Measurements from ENCODE around the gene GPR137. TPM values are rescaled to one million over a fixed set of nuclear protein-coding genes. Genes with fewer than 3 reads are reported as not detected.
A peak's percentile ranks its signal among the peaks of the same experiment; 100 is the strongest.

GPR137 gene
- total and polyA plus RNA-seq, 7 donors: 12.2 to 35.0 (median 17.4) TPM

DNA sequence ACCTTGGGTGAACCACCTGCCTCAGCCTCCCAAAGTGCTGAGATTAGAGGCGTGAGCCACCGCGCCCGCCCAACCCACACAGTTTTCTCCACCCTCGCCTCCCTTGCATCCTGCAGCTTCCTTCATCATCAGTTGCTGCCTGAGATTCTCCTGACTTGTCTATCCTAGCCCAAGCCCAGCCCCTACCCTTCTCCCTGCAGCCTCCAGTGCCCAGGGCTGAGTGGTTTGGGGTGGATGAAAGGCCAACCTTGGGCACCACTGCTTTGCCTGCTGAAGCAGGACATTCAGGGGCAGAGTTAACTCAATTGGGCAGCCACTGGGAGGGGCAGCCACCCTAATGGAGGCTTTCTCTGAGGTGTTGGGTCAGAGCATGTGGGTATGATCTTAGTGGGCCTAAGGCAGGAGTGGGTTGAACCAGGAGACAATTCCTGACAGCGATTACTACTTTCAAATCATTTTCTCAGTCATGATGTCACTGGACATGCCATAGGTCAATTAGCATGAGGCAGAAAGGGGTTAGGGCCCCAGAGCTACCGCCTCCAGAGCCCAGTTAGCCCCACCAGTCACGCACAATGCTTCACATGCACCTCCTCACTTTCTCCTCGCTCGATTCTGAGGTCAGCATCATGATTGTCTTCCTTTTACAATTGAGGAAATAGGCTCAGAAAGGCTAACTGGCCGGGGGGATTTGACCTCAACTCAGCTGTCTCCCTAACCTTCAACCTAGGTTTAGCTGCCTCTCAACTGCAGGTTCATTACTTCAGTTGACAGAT lies 45.8 kb upstream of the GPR137 start:
- Histone ChIP-seq H3K27ac (peak overlapping the region; percentile 93 to 99 (median 98)), H3K36me3 (peaks cover 0 to 40% (median 5%) of the 10 kb centered on the region in 4 donors), H3K27me3 (no peaks in the 10 kb centered on the region), H3K9me3 (no peaks in the 10 kb centered on the region), H3K4me1 (peaks cover 0 to 53% (median 38%) of the 10 kb centered on the region in 4 donors), H3K4me3 (peak overlapping the region; percentile 62 to 97 (median 89))
- intact Hi-C loops (cut with DNase I): no loop called here
- DNase-seq: no peak
- 48 to 64% methylated on average over 11 of the region's 11 CpGs for WGBS, 2 donors
- TF ChIP-seq EP300 (IDR thresholded peaks at IDR 0.05) (no peak), POLR2A (IDR thresholded peaks at IDR 0.05) (no peak)

DNA sequence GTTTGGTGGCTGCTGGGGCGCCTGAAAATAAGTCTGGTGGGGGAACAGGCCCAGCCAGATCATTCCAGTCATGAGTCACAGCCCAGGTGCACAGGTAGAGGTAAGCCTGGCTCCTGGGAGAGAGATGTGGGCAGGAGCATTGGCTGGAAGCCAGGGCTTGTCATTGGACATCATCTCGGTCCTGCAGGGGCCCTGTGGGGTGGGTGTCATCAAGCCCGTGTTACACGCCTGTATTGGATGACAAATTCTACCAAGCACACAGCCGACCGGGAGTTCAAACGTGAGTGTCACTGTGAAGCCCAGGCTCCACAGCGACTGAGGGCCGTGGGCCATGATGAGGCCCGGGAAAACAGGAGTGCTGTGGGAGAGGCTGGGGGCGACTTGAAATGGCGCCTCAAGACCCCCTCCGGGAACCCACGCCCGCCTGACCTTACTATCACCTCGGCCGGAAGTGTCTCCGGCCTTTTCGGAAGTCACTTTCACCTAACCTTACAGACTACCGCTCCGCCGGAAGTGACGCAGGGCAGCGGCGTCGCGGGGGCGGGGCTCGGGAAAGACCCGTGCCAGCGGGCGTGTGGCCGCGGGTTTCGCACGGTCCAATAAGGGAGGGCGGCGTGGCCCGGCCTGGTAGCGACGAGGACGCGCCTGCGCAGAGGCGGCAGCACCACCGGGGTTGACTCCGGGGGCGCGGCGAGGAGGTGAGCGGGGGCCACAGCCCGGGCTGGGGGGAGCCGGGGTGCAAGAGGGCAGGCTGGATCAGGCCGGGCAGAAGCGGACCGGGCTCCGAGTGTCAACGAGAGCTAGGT lies 45.0 kb upstream of the GPR137 start, which contains the start of gene FKBP2:
TSS of gene FKBP2 (plus strand) at position 661 of the 806 bp plus-strand sequence. CDS start 1,293 bp downstream, outside the sequence.
- H3K36me3 ChIP-seq: peaks cover 0 to 40% (median 5%) of the 10 kb centered on the region in 4 donors
- no peaks in the 10 kb centered on the region for H3K27me3 ChIP-seq
- intact Hi-C loops (cut with DNase I): no loop called here
- TF ChIP-seq, protein P1, sequence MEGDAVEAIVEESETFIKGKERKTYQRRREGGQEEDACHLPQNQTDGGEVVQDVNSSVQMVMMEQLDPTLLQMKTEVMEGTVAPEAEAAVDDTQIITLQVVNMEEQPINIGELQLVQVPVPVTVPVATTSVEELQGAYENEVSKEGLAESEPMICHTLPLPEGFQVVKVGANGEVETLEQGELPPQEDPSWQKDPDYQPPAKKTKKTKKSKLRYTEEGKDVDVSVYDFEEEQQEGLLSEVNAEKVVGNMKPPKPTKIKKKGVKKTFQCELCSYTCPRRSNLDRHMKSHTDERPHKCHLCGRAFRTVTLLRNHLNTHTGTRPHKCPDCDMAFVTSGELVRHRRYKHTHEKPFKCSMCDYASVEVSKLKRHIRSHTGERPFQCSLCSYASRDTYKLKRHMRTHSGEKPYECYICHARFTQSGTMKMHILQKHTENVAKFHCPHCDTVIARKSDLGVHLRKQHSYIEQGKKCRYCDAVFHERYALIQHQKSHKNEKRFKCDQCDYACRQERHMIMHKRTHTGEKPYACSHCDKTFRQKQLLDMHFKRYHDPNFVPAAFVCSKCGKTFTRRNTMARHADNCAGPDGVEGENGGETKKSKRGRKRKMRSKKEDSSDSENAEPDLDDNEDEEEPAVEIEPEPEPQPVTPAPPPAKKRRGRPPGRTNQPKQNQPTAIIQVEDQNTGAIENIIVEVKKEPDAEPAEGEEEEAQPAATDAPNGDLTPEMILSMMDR (IDR thresholded peaks at IDR 0.05): no peak
- TF ChIP-seq EP300 (IDR thresholded peaks at IDR 0.05) (peak in 2 of 4 donors; percentile 33 to 79), POLR2AphosphoS5 (IDR thresholded peaks at IDR 0.05) (peak; percentile 95 to 98 (median 97)), POLR2A (IDR thresholded peaks at IDR 0.05) (peak; percentile 78 to 87)
- H3K4me3 ChIP-seq: peak within 1 kb of the TSS; percentile 85 to 97 (median 94)
- DNase-seq: peak; percentile 99
- H3K9me3 ChIP-seq: no peaks in the 10 kb centered on the region
- H3K27ac ChIP-seq: peak within 1 kb of the TSS; percentile 93 to 99 (median 98)
- peaks cover 0 to 53% (median 39%) of the 10 kb centered on the region in 4 donors for H3K4me1 ChIP-seq
- 1% methylated on average over 58 of the region's 58 CpGs for WGBS, 2 donors

DNA sequence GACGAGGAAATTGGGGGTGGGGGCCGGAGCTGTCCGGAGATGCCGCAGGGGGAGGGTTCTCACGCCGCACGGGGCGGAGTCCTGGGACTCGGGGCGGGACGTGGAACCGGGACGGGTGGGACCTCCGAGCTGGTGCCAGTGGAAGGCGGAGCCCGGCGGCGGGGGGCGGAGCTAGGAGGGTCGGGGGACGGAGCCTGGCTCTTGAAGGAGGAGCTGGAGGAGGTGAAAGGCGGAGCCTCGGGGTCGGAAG lies 44.5 kb upstream of the GPR137 start:
- intact Hi-C loops (cut with DNase I): no loop called here
- Histone ChIP-seq H3K27me3 (no peaks in the 10 kb centered on the region), H3K4me1 (peaks cover 0 to 53% (median 38%) of the 10 kb centered on the region in 4 donors)

DNA sequence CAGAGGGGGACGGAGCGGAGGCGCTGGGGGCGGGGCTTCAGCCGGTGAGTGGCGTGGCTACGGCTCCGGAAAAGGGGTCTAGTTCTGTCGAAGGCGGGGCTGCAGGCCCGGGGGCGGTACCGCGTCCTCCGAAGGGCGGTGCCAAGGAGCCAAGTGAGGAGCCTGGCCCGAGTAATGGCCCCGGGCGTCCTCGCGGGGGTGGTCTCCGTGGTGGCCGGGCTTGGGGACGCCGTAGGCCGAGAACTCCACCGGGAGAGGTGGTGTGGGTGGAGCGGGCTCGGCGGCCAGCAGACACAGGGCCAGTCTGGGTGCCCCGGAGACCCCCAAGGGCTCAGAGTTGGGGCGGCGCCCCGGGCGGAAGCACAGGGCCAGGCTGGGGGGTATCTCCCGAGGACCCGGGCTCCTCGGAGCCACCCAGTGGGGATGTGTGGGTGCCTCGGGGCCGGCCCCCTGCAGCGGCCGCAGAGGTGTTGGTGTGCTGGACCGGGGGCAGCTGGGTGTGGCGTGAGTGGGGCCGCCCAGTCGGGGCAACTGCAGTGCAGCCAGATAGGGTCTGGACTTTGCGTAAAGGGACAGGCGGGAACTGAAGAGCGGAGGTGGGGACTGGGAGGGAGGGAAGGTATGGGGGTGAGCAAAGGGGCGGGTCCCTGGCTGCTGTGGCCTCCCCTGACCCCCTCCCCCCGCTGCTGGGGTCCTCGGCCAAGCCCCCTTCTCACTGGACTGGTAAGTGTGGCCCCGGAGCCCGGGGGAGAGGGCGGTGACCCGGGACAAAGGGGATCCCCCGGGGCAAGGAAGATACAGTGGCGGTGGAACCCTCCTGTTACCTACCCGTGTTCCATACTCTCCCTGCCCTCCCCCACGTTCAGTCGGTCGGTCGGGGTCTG lies 43.9 kb upstream of the GPR137 start:
- H3K4me3 ChIP-seq: peak overlapping the region; percentile 85 to 97 (median 94)
- H3K36me3 ChIP-seq: peaks cover 0 to 37% (median 5%) of the 10 kb centered on the region in 4 donors
- intact Hi-C loops (cut with DNase I): no loop called here
- H3K27me3 ChIP-seq: no peaks in the 10 kb centered on the region
- TF ChIP-seq POLR2AphosphoS5 (IDR thresholded peaks at IDR 0.05): peak; percentile 83 to 91 (median 85)
- TF ChIP-seq, protein P1 (IDR thresholded peaks at IDR 0.05): no peak
- peak; percentile 29 to 91 for TF ChIP-seq POLR2A (IDR thresholded peaks at IDR 0.05)
- TF ChIP-seq EP300 (IDR thresholded peaks at IDR 0.05): no peak
- peaks cover 0 to 54% (median 38%) of the 10 kb centered on the region in 4 donors for H3K4me1 ChIP-seq
- H3K9me3 ChIP-seq: no peaks in the 10 kb centered on the region
- DNase-seq: peak; percentile 86
- 0 to 1% methylated on average over 63 of the region's 63 CpGs for WGBS, 2 donors
- peak overlapping the region; percentile 93 to 99 (median 98) for H3K27ac ChIP-seq

More for the DNA sequence above, 44.5 kb upstream of the GPR137 start:
- H3K4me3 ChIP-seq: peak overlapping the region; percentile 62 to 97 (median 89)
- TF ChIP-seq, protein P1 (IDR thresholded peaks at IDR 0.05): no peak
- TF ChIP-seq EP300 (IDR thresholded peaks at IDR 0.05) (no peak), POLR2AphosphoS5 (IDR thresholded peaks at IDR 0.05) (no peak), POLR2A (IDR thresholded peaks at IDR 0.05) (no peak)
- peak overlapping the region; percentile 93 to 99 (median 98) for H3K27ac ChIP-seq
- H3K36me3 ChIP-seq: peaks cover 0 to 40% (median 5%) of the 10 kb centered on the region in 4 donors
- peak; percentile 100 for DNase-seq
- 0 to 1% methylated on average over 24 of the region's 24 CpGs for WGBS, 2 donors
- no peaks in the 10 kb centered on the region for H3K9me3 ChIP-seq
